Renal cortical epithelial cell (primary cell): Measurements from ENCODE around the gene BLTP3A. TPM values are rescaled to one million over a fixed set of nuclear protein-coding genes. Genes with fewer than 3 reads are reported as not detected.

Experiments
- DNase-seq: peaks from one replicate; pipeline ENCODE4 v3.0.0-alpha.2; 2011; ENCODE audit warnings: low read depth
- total RNA-seq: library from RNA; depleted of rRNA; stranded (reverse); fragments of >200 nt; gene quantifications from 2 replicates; pipeline ENCODE4 v1.2.3, GENCODE V29; 2014

The BLTP3A gene
- total RNA-seq, 1 donor from 2014 or later, result 23.7 TPM

DNA sequence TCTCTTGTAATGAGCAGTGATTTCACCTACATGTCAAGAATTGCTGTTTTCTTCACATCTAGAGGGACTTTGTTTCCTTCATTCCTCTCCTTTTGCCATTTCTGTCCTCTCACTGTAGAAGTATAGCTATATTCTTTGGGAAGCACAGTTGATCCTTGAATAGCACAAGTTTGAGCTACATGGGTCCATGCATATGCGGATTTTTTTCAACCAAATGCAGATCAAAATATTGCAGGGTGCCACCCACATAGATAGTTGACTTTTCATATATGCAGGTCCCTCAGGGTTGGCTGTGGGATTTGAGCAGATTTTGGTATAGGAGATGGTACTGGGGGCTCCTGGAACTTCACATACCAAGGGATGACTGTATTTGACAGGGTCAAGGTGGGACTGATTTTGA, 41.1 kb downstream of the BLTP3A start:
- DNase-seq, result no peak

DNA sequence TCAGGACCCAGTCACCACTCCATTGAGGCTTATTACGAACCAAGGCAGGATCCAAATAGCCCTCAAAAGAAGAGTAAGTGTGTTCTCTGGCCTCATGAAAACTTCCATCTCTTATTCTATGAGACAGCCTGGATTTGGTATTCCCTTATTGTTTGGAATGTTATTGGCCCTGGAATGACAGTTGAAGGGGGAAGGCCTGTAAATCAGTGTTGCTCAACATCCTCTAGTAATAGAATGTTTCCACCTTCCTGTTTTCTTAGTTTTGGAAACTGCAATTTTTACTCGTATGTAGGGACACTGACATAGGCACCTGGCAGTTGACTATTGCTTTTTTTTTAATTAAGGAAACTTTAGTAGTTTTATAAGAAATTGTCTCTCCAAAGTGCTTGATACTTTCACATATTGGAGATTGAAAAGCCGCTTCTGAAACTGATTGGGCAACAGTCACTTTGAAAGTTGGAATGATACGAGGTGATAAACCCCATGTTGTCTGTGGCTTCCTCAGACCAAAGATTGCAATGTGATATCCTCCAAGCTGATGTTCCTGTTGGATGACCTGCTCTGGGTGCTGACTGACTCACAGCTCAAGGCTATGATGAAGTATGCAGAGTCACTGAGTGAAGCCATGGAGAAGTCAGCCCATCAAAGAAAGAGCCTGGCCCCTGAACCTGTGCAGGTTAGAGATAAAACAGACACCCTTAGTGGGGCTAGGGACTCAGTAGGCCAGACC, 43.1 kb downstream of the BLTP3A start:
- peak; percentile 69 for DNase-seq

DNA sequence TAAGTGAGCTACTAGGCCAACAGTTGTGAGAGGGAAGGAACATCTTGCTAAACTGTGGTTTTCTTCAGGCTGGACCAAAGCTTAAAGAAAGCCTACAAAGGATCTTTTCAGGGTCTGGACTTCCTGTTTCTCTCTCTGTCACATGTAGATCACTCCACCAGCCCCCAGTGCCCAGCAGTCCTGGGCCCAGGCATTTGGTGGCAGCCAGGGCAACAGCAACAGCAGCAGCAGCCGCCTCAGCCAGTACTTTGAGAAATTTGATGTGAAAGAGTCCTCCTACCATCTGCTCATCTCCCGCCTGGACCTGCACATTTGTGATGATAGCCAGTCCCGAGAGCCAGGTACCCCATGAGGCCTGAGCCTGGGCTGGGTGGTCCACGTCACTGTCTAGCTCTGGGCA, 44.1 kb downstream of the BLTP3A start:
- DNase-seq, result no peak

DNA sequence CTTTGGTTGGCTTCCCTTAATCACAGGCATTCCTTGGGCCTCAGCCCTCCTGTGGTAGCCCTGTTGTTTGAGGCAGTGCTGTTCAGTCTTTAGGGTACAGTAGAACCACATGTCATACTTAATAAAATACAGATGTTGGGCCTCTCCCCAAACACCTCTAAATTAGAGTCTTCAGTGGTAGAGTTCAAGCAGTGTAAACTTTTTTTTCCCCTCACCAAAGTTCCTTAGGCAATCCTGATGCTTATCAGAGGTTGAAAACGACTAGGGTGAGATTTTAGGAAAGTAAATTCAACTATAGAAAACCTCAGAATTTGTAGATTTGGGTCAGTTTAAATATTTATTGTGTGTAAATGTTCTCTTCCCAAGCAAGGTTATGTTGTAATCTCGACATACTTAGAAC, 44.6 kb downstream of the BLTP3A start:
- DNase-seq, result no peak

DNA sequence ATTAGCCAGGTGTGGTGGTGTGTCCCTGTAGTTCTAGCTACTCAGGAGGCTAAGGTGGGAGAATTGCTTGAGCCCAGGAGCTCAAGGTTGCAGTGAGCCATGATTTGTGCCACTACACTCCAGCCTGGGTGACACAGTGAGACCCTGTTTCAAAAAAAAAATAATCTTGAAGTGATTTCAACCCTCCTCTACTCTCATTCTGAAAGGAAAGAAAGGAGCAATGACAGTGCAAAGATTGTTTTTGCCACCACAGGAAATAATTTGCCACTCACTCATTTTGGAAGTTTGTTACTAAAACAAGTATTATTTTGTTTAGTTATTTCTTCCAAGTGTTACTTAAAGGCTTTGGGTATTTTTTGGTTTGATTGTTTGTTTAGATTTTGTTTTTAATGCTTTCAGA, 45.6 kb downstream of the BLTP3A start:
- no peak for DNase-seq

DNA sequence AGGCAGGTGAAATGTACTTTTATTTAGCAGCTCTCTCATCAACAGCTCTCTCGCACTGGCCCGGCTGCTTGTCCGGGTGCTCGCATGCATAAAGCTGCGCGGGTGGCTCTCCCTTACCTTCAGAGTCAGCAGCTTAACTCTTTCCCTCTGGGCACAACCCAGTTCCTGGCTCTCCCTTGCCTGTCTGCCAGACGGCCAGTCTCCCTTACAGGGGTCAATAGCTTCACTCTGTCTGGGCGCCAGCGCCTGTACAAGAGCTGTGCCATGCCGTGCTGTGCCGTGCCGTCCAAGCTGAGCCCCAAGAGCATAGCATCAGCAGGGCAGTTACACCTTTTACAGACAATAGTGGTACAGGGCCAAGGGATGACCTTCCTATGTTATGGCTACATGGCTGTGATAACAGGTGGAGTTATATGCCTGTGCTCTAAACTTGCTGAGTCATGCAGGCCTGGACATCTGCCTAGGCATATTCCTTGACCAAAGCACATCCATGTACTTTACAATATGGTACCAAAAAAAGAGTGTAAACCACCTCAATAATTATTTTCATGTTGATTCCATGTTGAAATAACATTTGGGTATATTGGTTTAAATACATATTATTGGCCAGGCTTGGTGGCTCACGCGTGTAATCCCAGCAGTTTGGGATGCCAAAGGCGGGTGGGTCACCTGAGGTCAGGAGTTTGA, 47.9 kb downstream of the BLTP3A start:
- no peak for DNase-seq

Other genes with a start within 250 kb of the BLTP3A start
- not detected in 2 replicates for gene SPDEF, start 235.8 kb upstream of the BLTP3A start, total RNA-seq
- gene ILRUN, start 95.3 kb upstream of the BLTP3A start, total RNA-seq, result 69.6 and 70.0 TPM in 2 replicates
- gene SNRPC, start 34.6 kb upstream of the BLTP3A start, total RNA-seq, result 23.6 and 42.4 TPM in 2 replicates
- gene TAF11, start 96.0 kb downstream of the BLTP3A start, total RNA-seq, result 17.0 and 22.2 TPM in 2 replicates
- gene ANKS1A, start 97.2 kb downstream of the BLTP3A start, total RNA-seq, result 11.6 and 24.5 TPM in 2 replicates